IMR-90 (cell line): ENCODE results near the gene PDX1. TPM values are rescaled to one million over a fixed set of nuclear protein-coding genes. Genes with fewer than 3 reads are reported as not detected.

Experiments
- ATAC-seq: fragments of 200-7000 bp; cut with Tn5 transposase; 2 replicates; pipeline ENCODE4 v1.9.1; 2020; ENCODE audit warnings: low read depth, mild to moderate bottlenecking, moderate library complexity
- BruUV-seq: library from RNA; stranded (reverse); fragments of 400-500 nt; replicated peaks from 2 replicates; lab custom pipeline; 2021; lab: Mats Ljungman, UMichigan
- CTCF ChIA-PET: fragments of 300-600 bp; formaldehyde crosslinking; extraction: SDS; loops from one replicate; lab custom pipeline; 2021; ENCODE audit warnings: antibody characterized with exemption; lab: Yijun Ruan, JAX
- POLR2A ChIA-PET: fragments of 300-600 bp; sonication (Branson Sonifier 250); formaldehyde crosslinking; loops from one replicate; lab custom pipeline; 2022; ENCODE audit warnings: antibody characterized with exemption; ENCODE audit not compliant: unreplicated experiment; lab: Charles Lee
- DNase-seq: peaks from one replicate; pipeline ENCODE4 v3.0.0; 2013
- H2AFZ ChIP-seq: replicated peaks from 2 replicates; pipeline ENCODE3; 2013; ENCODE audit warnings: low read length, mild to moderate bottlenecking; ENCODE audit not compliant: poor library complexity
- H2AK5ac ChIP-seq: 2 replicates; pipeline ENCODE4 v1.6.1; 2013; ENCODE audit warnings: low read depth, low read length, inconsistent platforms
- H2AK9ac ChIP-seq: replicated peaks from 2 replicates; pipeline ENCODE3; 2013; ENCODE audit warnings: mild to moderate bottlenecking, low read depth, low read length, moderate library complexity; ENCODE audit not compliant: poor library complexity
- H2BK120ac ChIP-seq: 2 replicates; pipeline ENCODE4 v1.6.1; 2013; ENCODE audit warnings: low read depth, low read length, inconsistent platforms
- H2BK15ac ChIP-seq: 3 replicates; pipeline ENCODE4 v1.6.1; 2013; ENCODE audit warnings: low read depth, low read length, inconsistent platforms
- H2BK20ac ChIP-seq: 2 replicates; pipeline ENCODE4 v1.6.1; 2013; ENCODE audit warnings: low read depth, mild to moderate bottlenecking, inconsistent platforms, low read length, moderate library complexity
- H2BK5ac ChIP-seq: 2 replicates; pipeline ENCODE4 v1.6.1; 2013; ENCODE audit warnings: mild to moderate bottlenecking, low read depth, low read length, inconsistent platforms; ENCODE audit not compliant: poor library complexity, severe bottlenecking
- H3K14ac ChIP-seq: replicated peaks from 2 replicates; pipeline ENCODE4 v1.6.1; 2013; ENCODE audit warnings: low read depth, low read length, inconsistent platforms
- H3K18ac ChIP-seq: 2 replicates; pipeline ENCODE4 v1.6.1; 2013; ENCODE audit warnings: low read depth, low read length, control low read depth
- H3K23ac ChIP-seq: 2 replicates; pipeline ENCODE4 v1.6.1; 2013; ENCODE audit warnings: low read depth, low read length, inconsistent platforms
- H3K27ac ChIP-seq: 2 replicates; pipeline ENCODE4 v1.5.1; 2013; ENCODE audit warnings: mild to moderate bottlenecking, control low read depth, low read length; ENCODE audit not compliant: insufficient read depth
- H3K27me3 ChIP-seq: 2 replicates; pipeline ENCODE4 v1.6.1; 2013; ENCODE audit warnings: low read length; ENCODE audit not compliant: control insufficient read depth, insufficient read depth
- H3K36me3 ChIP-seq: 2 replicates; pipeline ENCODE4 v1.6.1; 2013; ENCODE audit warnings: low read length, mixed read lengths; ENCODE audit not compliant: control insufficient read depth, insufficient read depth
- H3K4ac ChIP-seq: 2 replicates; pipeline ENCODE4 v1.6.1; 2013; ENCODE audit warnings: low read depth, low read length, inconsistent platforms
- H3K4me1 ChIP-seq: 2 replicates; pipeline ENCODE4 v1.6.1; 2013; ENCODE audit warnings: low read length, mixed read lengths; ENCODE audit not compliant: control insufficient read depth, insufficient read depth
- H3K4me2 ChIP-seq: 2 replicates; pipeline ENCODE4 v1.6.1; 2013; ENCODE audit warnings: low read depth, mild to moderate bottlenecking, control low read depth, low read length, moderate library complexity
- H3K4me3 ChIP-seq: 2 replicates; pipeline ENCODE4 v1.5.1; 2013; ENCODE audit warnings: low read depth, mild to moderate bottlenecking, control low read depth, low read length, moderate library complexity; ENCODE audit not compliant: insufficient read depth
- H3K56ac ChIP-seq: 2 replicates; pipeline ENCODE4 v1.6.1; 2013; ENCODE audit warnings: low read length, inconsistent platforms; ENCODE audit not compliant: insufficient read depth; ENCODE audit errors: extremely low read depth
- H3K79me1 ChIP-seq, 2 experiments: 2 replicates each; pipeline ENCODE4 v1.6.1; 2013; ENCODE audit warnings: low read length in 2 of 2, inconsistent platforms in 1 of 2, low read depth in 1 of 2
- H3K9ac ChIP-seq: 2 replicates; pipeline ENCODE4 v1.6.1; 2013; ENCODE audit warnings: low read depth, low read length, control low read depth
- H3K9me1 ChIP-seq: 2 replicates; pipeline ENCODE4 v1.6.1; 2013; ENCODE audit warnings: low read length, inconsistent platforms; ENCODE audit not compliant: insufficient read depth
- H3K9me3 ChIP-seq: 2 replicates; pipeline ENCODE4 v1.6.1; 2013; ENCODE audit warnings: low read length; ENCODE audit not compliant: control insufficient read depth, insufficient read depth
- H4K20me1 ChIP-seq: 2 replicates; pipeline ENCODE4 v1.6.1; 2013; ENCODE audit warnings: low read length, inconsistent platforms; ENCODE audit not compliant: insufficient read depth
- H4K5ac ChIP-seq: 2 replicates; pipeline ENCODE4 v1.6.1; 2013; ENCODE audit warnings: mild to moderate bottlenecking, low read depth, low read length, control low read depth
- H4K8ac ChIP-seq, 2 experiments: 2 replicates each; pipeline ENCODE4 v1.6.1; 2013; ENCODE audit warnings: low read depth in 2 of 2, low read length in 2 of 2, control low read depth in 1 of 2, inconsistent platforms in 1 of 2
- H4K91ac ChIP-seq: 2 replicates; pipeline ENCODE4 v1.6.1; 2013; ENCODE audit warnings: low read depth, low read length, inconsistent platforms; ENCODE audit not compliant: insufficient read depth
- BHLHE40 ChIP-seq: fragments of 150-350 bp; IDR thresholded peaks from 2 replicates; pipeline ENCODE4 v1.6.1; 2016; ENCODE audit warnings: mild to moderate bottlenecking, low read depth, low read length
- CEBPB ChIP-seq: IDR thresholded peaks from 2 replicates; pipeline ENCODE4 v1.6.1; 2012; ENCODE audit warnings: low read depth, low read length, improper control_type of control experiment
- CHD1 ChIP-seq: IDR thresholded peaks from 2 replicates; pipeline ENCODE4 v1.6.1; 2012; ENCODE audit warnings: low read depth, low read length, improper control_type of control experiment
- FOS ChIP-seq: fragments of 150-350 bp; IDR thresholded peaks from 2 replicates; pipeline ENCODE4 v1.6.1; 2016; ENCODE audit warnings: low read depth, low read length
- MAFK ChIP-seq: IDR thresholded peaks from 2 replicates; pipeline ENCODE4 v1.6.1; 2012; ENCODE audit warnings: low read depth, low read length, improper control_type of control experiment
- MAZ ChIP-seq: IDR thresholded peaks from 2 replicates; pipeline ENCODE4 v1.6.1; 2012; ENCODE audit warnings: low read depth, mild to moderate bottlenecking, low read length, improper control_type of control experiment, moderate library complexity, borderline replicate concordance
- MXI1 ChIP-seq: IDR thresholded peaks from 2 replicates; pipeline ENCODE4 v1.6.1; 2012; ENCODE audit warnings: low read depth, mild to moderate bottlenecking, low read length, moderate library complexity, borderline replicate concordance
- NFE2L2 ChIP-seq: fragments of 150-350 bp; IDR thresholded peaks from 2 replicates; pipeline ENCODE4 v1.6.1; 2016; ENCODE audit warnings: low read depth, mild to moderate bottlenecking, low read length
- POLR2A ChIP-seq: IDR thresholded peaks from 2 replicates; pipeline ENCODE4 v1.6.1; 2012; ENCODE audit warnings: mild to moderate bottlenecking, low read depth, low read length
- RAD21 ChIP-seq: IDR thresholded peaks from 2 replicates; pipeline ENCODE4 v1.6.1; 2012; ENCODE audit warnings: low read length, improper control_type of control experiment
- RCOR1 ChIP-seq: IDR thresholded peaks from 2 replicates; pipeline ENCODE4 v1.6.1; 2012; ENCODE audit warnings: mild to moderate bottlenecking, low read length, improper control_type of control experiment; ENCODE audit not compliant: insufficient replicate concordance
- RFX5 ChIP-seq: IDR thresholded peaks from 2 replicates; pipeline ENCODE4 v1.8.0; 2012; ENCODE audit warnings: low read depth, mild to moderate bottlenecking, low read length, moderate library complexity
- SMC3 ChIP-seq: fragments of 150-350 bp; IDR thresholded peaks from 2 replicates; pipeline ENCODE4 v1.6.1; 2016; ENCODE audit warnings: low read depth, mild to moderate bottlenecking, antibody characterized with exemption, low read length, moderate library complexity
- WGBS, 2 experiments: methylation state at CpG; one replicate each; pipeline versions ENCODE4 v1.1.5 to v1.1.7; 2013; ENCODE audit warnings: missing lambda C conversion rate in 2 of 2; ENCODE audit not compliant: insufficient read length in 1 of 2; ENCODE audit errors: extremely low coverage in 2 of 2; 5-methylcytosine and 5-hydroxymethylcytosine counted together
- dilution Hi-C: fragments of 300-500 bp; cut with HindIII; formaldehyde crosslinking; loops from one replicate; pipeline ENCODE4 v1.14.3; 2018; ENCODE audit warnings: low sequenced_read_pairs; ENCODE audit not compliant: unreplicated experiment
- in situ Hi-C: fragments of 300-500 bp; cut with MboI; formaldehyde crosslinking; loops from 3 replicates; pipeline ENCODE4 v1.14.3; 2019; ENCODE audit warnings: low sequenced_read_pairs, inconsistent platforms, mixed read lengths
- intact Hi-C: fragments of 100-400 bp; cut with micrococcal nuclease; formaldehyde crosslinking; loops from 2 replicates; pipeline ENCODE4 v1.10.0; 2022
- polyA plus RNA-seq, 3 experiments: library from polyadenylated mRNA; depleted of rRNA; stranded (reverse); fragments of >200 nt; gene quantifications; 2 replicates each; pipeline ENCODE4 v1.2.3, GENCODE V29; 2012; ENCODE audit warnings: low replicate concordance in 1 of 3
- total RNA-seq: library from RNA; depleted of rRNA; stranded (reverse); fragments of >200 nt; gene quantifications from 2 replicates; pipeline ENCODE4 v1.2.3, GENCODE V29; 2012
- TF ChIP-seq, protein P1 (sequence below): fragments of 150-350 bp; IDR thresholded peaks from 2 replicates; pipeline ENCODE4 v1.6.1; 2016; ENCODE audit warnings: low read depth, mild to moderate bottlenecking, low read length, moderate library complexity, borderline replicate concordance
- TF ChIP-seq, protein P2 (sequence below): fragments of 150-350 bp; IDR thresholded peaks from 2 replicates; pipeline ENCODE4 v1.6.1; 2017; ENCODE audit warnings: mild to moderate bottlenecking, antibody characterized with exemption, low read length, low read depth
- TF ChIP-seq, protein P3 (sequence below): conservative IDR thresholded peaks from 2 replicates; pipeline ENCODE4 v1.5.1; 2012; ENCODE audit warnings: mild to moderate bottlenecking, low read depth, low read length, improper control_type of control experiment

Gene PDX1
- total and polyA plus RNA-seq, 2 of the 4 experiments (the other 2 are of a cell fraction): not detected

DNA sequence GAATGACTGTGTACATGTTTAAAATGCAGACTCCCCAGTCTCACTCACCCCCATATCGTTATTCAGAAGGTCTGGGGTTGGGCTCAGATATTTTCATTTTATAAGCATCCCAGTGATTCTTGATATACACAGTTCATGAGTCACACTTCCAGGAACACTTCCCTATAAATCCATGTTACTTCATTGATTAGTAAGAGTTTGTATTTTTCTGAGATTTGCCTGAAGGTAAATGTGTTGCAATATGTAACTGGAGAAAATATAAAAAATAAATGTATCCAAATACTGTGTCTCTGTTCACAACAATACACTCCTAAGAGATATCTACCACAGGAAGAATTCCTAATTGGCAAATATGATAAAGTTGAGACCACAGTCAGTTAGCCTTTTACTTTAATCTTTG, 6.6 kb upstream of the PDX1 start:
- TF ChIP-seq MXI1 (no peak), MAZ (no peak), POLR2A (no peak), FOS (no peak), BHLHE40 (no peak), RFX5 (no peak), RCOR1 (no peak), RAD21 (no peak), SMC3 (no peak), MAFK (no peak), NFE2L2 (no peak), CHD1 (no peak), CEBPB (no peak)
- TF ChIP-seq, protein P1, sequence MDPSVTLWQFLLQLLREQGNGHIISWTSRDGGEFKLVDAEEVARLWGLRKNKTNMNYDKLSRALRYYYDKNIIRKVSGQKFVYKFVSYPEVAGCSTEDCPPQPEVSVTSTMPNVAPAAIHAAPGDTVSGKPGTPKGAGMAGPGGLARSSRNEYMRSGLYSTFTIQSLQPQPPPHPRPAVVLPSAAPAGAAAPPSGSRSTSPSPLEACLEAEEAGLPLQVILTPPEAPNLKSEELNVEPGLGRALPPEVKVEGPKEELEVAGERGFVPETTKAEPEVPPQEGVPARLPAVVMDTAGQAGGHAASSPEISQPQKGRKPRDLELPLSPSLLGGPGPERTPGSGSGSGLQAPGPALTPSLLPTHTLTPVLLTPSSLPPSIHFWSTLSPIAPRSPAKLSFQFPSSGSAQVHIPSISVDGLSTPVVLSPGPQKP: no peak
- TF ChIP-seq, protein P2, sequence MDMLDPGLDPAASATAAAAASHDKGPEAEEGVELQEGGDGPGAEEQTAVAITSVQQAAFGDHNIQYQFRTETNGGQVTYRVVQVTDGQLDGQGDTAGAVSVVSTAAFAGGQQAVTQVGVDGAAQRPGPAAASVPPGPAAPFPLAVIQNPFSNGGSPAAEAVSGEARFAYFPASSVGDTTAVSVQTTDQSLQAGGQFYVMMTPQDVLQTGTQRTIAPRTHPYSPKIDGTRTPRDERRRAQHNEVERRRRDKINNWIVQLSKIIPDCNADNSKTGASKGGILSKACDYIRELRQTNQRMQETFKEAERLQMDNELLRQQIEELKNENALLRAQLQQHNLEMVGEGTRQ: no peak
- TF ChIP-seq, protein P3, sequence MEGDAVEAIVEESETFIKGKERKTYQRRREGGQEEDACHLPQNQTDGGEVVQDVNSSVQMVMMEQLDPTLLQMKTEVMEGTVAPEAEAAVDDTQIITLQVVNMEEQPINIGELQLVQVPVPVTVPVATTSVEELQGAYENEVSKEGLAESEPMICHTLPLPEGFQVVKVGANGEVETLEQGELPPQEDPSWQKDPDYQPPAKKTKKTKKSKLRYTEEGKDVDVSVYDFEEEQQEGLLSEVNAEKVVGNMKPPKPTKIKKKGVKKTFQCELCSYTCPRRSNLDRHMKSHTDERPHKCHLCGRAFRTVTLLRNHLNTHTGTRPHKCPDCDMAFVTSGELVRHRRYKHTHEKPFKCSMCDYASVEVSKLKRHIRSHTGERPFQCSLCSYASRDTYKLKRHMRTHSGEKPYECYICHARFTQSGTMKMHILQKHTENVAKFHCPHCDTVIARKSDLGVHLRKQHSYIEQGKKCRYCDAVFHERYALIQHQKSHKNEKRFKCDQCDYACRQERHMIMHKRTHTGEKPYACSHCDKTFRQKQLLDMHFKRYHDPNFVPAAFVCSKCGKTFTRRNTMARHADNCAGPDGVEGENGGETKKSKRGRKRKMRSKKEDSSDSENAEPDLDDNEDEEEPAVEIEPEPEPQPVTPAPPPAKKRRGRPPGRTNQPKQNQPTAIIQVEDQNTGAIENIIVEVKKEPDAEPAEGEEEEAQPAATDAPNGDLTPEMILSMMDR: no peak
- WGBS, 2 experiments: no CpG with 5 or more reads among the region's 1 CpG
- Histone ChIP-seq H3K36me3 (no peaks in the 10 kb centered on the region), H3K4me3 (no peak overlapping the region), H3K14ac (no peak overlapping the region), H2AK5ac (no peak overlapping the region), H4K20me1 (no peaks in the 10 kb centered on the region), H3K9me3 (peaks cover 4% of the 10 kb centered on the region; the same call in 1 of the 2 replicates), H2BK15ac (no peak overlapping the region), H2BK120ac (no peak overlapping the region), H3K27me3 (peaks cover 38% of the 10 kb centered on the region), H4K5ac (no peak overlapping the region), H3K9me1 (no peaks in the 10 kb centered on the region), H3K9ac (no peak overlapping the region), H3K23ac (no peak overlapping the region), H3K4ac (no peak overlapping the region), H2BK5ac (no peak overlapping the region), H3K4me1 (no peaks in the 10 kb centered on the region), H3K27ac (no peak overlapping the region), H3K56ac (no peak overlapping the region), H3K79me1 (no peaks in the 10 kb centered on the region), H4K8ac (no peak overlapping the region), H3K18ac (no peak overlapping the region), H2BK20ac (no peak overlapping the region), H2AFZ (no peak overlapping the region), H2AK9ac (no peak overlapping the region), H3K4me2 (no peak overlapping the region), H4K91ac (no peak overlapping the region)
- DNase-seq (no peak), ATAC-seq (no peak)
- dilution Hi-C loops: no loop called here
- no TSS peak for BruUV-seq
- in situ Hi-C loops: no loop called here
- intact Hi-C loops: no loop called here
- ChIA-PET CTCF (no interaction called here), POLR2A (no interaction called here)
